ENCODE data around the gene RAP1GAP. TPM values are rescaled to one million over a fixed set of nuclear protein-coding genes. Genes with fewer than 3 reads are reported as not detected.
A peak's percentile ranks its signal among the peaks of the same experiment; 100 is the strongest.

Gene RAP1GAP
- polyA plus RNA-seq, 2 of the 4 experiments (the other 2 are of a cell fraction), result 5.4 to 16.7 TPM

DNA sequence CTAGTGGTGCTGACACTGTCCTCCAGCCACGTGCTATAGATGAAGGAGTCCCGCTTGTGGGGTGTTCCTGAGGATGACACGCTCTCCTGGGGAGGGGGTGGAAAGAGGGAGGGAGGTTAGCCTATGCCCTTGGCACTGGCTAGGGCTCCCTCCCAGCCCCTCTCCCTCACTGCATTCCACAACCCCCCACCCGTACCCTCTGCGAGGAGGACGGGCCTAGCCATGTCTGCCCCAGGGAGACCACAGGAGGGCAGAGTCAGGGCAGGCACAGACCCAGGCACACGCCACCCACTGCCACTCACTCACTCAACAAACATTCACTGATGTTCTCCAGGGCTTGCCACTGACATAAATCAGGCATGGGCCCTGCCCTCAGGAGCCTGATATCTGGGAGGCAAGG, 70.7 kb downstream of the RAP1GAP start:
- POLR2A ChIA-PET, result no interaction called here
- TF ChIP-seq HOXB13 (CRISPR knock-in tag; IDR thresholded peaks at IDR 0.05; ENCODE audit: low read depth), result no peak
- no peak for TF ChIP-seq ESRRA (IDR thresholded peaks at IDR 0.05; ENCODE audit: borderline replicate concordance, low read length)
- no peak for TF ChIP-seq HMGXB4 (CRISPR knock-in tag; IDR thresholded peaks at IDR 0.05; ENCODE audit: borderline replicate concordance)
- DNase-seq (ENCODE audit: low read depth in 1 of 2, low spot score in 1 of 2) (no peak), FAIRE-seq (no peak), ATAC-seq (no peak)
- no peak overlapping the region for H3K4me3 ChIP-seq
- 0 out of 3 replicates have a peak, but pooled peaks cover 5% of the 10 kb centered on the region for H3K4me1 ChIP-seq
- H3K9me3 ChIP-seq, result no peaks in the 10 kb centered on the region
- H3K4me2 ChIP-seq, result no peak overlapping the region
- no peak overlapping the region for H3K27ac ChIP-seq
- CTCF ChIA-PET, result interaction anchor here (1.0 to 4.7 kb wide), 2 partner anchors 12 to 229 kb away, joined by 3 to 24 read pairs; no protein-coding TSS in a partner anchor
- 100% methylated on average over 2 of the region's 7 CpGs for WGBS (ENCODE audit: missing lambda C conversion rate)

DNA sequence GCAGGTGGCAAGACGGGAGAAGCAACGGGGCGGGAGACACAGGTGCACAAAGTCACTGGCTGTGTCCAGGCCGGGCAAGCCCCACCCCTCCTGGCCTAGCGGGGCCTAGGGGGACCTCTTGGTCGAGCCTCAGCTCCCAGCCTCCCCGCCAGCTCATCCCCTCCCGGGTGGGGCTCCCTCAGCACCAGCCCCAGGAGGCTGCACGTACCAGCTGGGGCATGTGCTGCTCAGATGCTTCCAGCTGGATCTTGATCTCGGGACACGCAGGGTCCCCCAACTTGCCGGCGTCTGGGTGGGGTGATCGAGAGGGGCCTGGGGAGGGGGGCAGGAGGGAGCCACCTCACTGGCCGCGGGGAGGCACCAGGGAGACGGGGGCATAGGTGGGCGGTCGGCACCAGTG, 71.4 kb downstream of the RAP1GAP start:
- FAIRE-seq (no peak), ATAC-seq (no peak), DNase-seq (ENCODE audit: low read depth in 1 of 2, low spot score in 1 of 2) (no peak)
- no peak overlapping the region for H3K4me2 ChIP-seq
- WGBS (ENCODE audit: missing lambda C conversion rate), result 91% methylated on average over 5 of the region's 19 CpGs
- TF ChIP-seq, protein P1, sequence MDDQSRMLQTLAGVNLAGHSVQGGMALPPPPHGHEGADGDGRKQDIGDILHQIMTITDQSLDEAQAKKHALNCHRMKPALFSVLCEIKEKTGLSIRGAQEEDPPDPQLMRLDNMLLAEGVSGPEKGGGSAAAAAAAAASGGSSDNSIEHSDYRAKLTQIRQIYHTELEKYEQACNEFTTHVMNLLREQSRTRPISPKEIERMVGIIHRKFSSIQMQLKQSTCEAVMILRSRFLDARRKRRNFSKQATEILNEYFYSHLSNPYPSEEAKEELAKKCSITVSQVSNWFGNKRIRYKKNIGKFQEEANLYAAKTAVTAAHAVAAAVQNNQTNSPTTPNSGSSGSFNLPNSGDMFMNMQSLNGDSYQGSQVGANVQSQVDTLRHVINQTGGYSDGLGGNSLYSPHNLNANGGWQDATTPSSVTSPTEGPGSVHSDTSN (IDR thresholded peaks at IDR 0.05), result no peak
- TF ChIP-seq HDAC2 (IDR thresholded peaks at IDR 0.05), result no peak
- no peak for TF ChIP-seq RARB (CRISPR knock-in tag; IDR thresholded peaks at IDR 0.05)
- no peak for TF ChIP-seq NFE2L2 (conservative IDR thresholded peaks at IDR 0.05; ENCODE audit: low read length)
- TF ChIP-seq EHMT2 (IDR thresholded peaks at IDR 0.05; ENCODE audit: low read depth), result no peak
- TF ChIP-seq JUN (IDR thresholded peaks at IDR 0.05), result no peak
- no peak for TF ChIP-seq CHD2 (IDR thresholded peaks at IDR 0.05; ENCODE audit: low read length, partially characterized antibody)
- no peak for TF ChIP-seq CBX2 (IDR thresholded peaks at IDR 0.05; ENCODE audit: borderline replicate concordance, low read depth)
- TF ChIP-seq HES2 (IDR thresholded peaks at IDR 0.05), result no peak
- TF ChIP-seq BHLHE40 (IDR thresholded peaks at IDR 0.05; ENCODE audit: low read depth, low read length), result no peak
- TF ChIP-seq MAZ (IDR thresholded peaks at IDR 0.05; ENCODE audit: borderline replicate concordance, low read depth, low read length), result no peak
- no peak for TF ChIP-seq POLR2A (IDR thresholded peaks at IDR 0.05; ENCODE audit: low read length)
- TF ChIP-seq NR3C1 (IDR thresholded peaks at IDR 0.05), result no peak
- no peak for TF ChIP-seq RNF2 (IDR thresholded peaks at IDR 0.05; ENCODE audit: borderline replicate concordance, low read depth)
- no peak for TF ChIP-seq HOXB5 (CRISPR knock-in tag; IDR thresholded peaks at IDR 0.05)
- TF ChIP-seq TFCP2L1 (CRISPR knock-in tag; IDR thresholded peaks at IDR 0.05), result no peak
- TF ChIP-seq FOSB (CRISPR knock-in tag; IDR thresholded peaks at IDR 0.05), result no peak
- POLR2A ChIA-PET, result no interaction called here
- H3K9me3 ChIP-seq, result no peaks in the 10 kb centered on the region
- CTCF ChIA-PET, result interaction anchor here (1.0 to 4.7 kb wide), 4 partner anchors 8 to 228 kb away, joined by 3 to 24 read pairs (median 8); no protein-coding TSS in a partner anchor
- H3K4me3 ChIP-seq, result no peak overlapping the region
- 0 out of 3 replicates have a peak, but pooled peaks cover 5% of the 10 kb centered on the region for H3K4me1 ChIP-seq
- H3K27ac ChIP-seq, result no peak overlapping the region

DNA sequence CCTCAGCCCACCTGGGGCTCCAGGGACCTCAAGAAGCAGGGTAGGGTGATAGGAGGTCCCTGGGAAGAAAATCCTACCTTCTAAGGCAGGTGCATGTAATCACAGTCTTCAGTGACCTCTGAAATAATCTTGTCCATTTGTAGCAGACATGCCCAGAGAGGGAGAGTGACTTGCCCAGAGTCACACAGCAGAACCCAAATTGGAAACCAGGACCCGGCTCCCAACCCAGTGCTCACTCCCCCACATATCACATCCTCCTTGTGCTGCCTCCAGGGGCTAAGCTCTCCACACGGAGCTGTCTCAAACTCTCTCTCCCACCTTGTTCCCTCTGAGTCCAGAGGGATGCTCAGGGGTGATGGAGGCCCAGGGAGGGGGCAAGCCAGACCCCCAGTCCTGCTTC, 72.5 kb downstream of the RAP1GAP start:
- DNase-seq (ENCODE audit: low read depth in 1 of 2, low spot score in 1 of 2) (no peak), FAIRE-seq (no peak), ATAC-seq (no peak)
- TF ChIP-seq ZFP36 (IDR thresholded peaks at IDR 0.05; ENCODE audit: borderline replicate concordance, partially characterized antibody) (peak; percentile 35), RFX5 (IDR thresholded peaks at IDR 0.05) (no peak)
- 0 out of 3 replicates have a peak, but pooled peaks cover 5% of the 10 kb centered on the region for H3K4me1 ChIP-seq
- no peaks in the 10 kb centered on the region for H3K9me3 ChIP-seq
- H3K4me2 ChIP-seq, result no peak overlapping the region
- CTCF ChIA-PET, result interaction anchor here (1.1 to 4.7 kb wide), 8 partner anchors 10 to 227 kb away, joined by 3 to 60 read pairs (median 8); partner anchors contain the start of gene ALPL
- POLR2A ChIA-PET, result no interaction called here
- 88% methylated on average over 2 of the region's 2 CpGs for WGBS (ENCODE audit: missing lambda C conversion rate)
- no peak overlapping the region for H3K4me3 ChIP-seq
- H3K27ac ChIP-seq, result no peak overlapping the region

Measured in A549 (cell line).